NOMO-1 (cell line): ENCODE measurements around the gene MIA.
"Not testable (repeated sequence)": the region's sequence is repeated elsewhere in the genome, so short reads cannot be mapped to it uniquely, and the experiment has no call there.

Experiments
- DNase-seq, 2 experiments: peaks; one replicate each; lab custom pipeline; 2025; ENCODE audit not compliant: unreplicated experiment in 2 of 2; lab: John Stamatoyannopoulos, UW

The MIA gene

GRCh38 chr19:40750058-40750873, 25.1 kb upstream of the MIA start, which contains the start of gene ACTMAP:
ACTMAP (minus strand) TSS chr19:40750477; CDS start chr19:40749803, 674 bp downstream.
- peak; percentile 99 for DNase-seq

DNA sequence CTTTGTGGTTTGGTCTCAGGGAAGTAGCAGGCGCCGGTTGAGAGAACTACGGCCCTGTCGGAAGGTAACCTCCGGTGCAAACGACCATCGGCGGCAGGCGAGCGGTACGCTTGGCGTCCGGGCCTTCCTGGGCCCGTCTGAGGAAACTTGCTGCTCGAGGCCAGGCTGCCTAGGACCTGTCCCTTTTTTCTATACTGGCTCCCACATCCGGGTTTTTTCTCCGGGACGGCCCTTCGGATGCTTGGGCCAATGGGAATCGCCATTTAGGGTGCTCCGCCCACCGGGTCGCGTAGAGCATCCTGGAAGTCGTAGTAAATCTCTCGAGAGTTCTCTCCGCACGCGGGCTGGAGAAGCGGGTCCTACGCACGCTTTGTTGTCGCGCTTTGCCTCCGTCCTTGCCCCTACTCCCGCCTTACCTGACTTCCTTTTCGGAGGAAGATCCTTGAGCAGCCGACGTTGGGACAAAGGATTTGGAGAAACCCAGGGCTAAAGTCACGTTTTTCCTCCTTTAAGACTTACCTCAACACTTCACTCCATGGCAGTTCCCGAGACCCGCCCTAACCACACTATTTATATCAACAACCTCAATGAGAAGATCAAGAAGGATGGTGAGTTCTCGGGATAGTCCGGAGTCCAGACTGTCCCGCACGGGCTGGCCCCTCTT, 24.3 kb upstream of the MIA start, which contains the start of gene SNRPA:
Gene SNRPA (plus strand): TSS at position 330 of the 664 bp plus-strand sequence. CDS start 206 bp downstream, at position 536.
- peak; percentile 96 for DNase-seq

- DNase-seq, result no peak
Measured at GRCh38 chr19:40752257-40752781, 23.0 kb upstream of the MIA start.

- peak; percentile 67 to 74 for DNase-seq
Measured at GRCh38 chr19:40754611-40755247, 20.6 kb upstream of the MIA start.

- DNase-seq, result no peak
Measured at GRCh38 chr19:40755248-40755624, 20.1 kb upstream of the MIA start.

- no peak for DNase-seq
Measured at GRCh38 chr19:40755791-40756190, 19.5 kb upstream of the MIA start.

- DNase-seq, result no peak
Measured at GRCh38 chr19:40756502-40757110, 18.7 kb upstream of the MIA start.

DNA sequence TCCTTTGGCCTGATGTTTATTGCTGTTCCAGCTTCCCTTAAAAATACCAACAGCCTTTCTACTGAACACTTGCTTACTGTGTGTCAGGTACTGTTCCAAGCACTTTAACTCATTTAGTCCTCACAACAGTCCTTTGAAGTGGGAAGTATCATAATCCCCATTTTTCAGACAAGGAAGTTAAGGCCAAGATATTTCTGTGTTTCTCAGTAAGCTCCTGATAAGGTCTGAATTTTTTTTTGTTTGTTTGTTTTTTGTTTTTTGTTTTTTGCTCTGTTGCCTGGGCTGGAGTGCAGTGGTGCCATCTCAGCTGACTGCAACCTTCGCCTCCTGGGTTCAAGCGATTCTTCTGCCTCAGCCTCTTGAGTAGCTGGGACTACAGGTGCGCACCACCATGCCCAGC, 16.8 kb upstream of the MIA start:
- DNase-seq, result no peak

- no peak for DNase-seq
Measured at GRCh38 chr19:40759352-40759751, 16.0 kb upstream of the MIA start.

DNA sequence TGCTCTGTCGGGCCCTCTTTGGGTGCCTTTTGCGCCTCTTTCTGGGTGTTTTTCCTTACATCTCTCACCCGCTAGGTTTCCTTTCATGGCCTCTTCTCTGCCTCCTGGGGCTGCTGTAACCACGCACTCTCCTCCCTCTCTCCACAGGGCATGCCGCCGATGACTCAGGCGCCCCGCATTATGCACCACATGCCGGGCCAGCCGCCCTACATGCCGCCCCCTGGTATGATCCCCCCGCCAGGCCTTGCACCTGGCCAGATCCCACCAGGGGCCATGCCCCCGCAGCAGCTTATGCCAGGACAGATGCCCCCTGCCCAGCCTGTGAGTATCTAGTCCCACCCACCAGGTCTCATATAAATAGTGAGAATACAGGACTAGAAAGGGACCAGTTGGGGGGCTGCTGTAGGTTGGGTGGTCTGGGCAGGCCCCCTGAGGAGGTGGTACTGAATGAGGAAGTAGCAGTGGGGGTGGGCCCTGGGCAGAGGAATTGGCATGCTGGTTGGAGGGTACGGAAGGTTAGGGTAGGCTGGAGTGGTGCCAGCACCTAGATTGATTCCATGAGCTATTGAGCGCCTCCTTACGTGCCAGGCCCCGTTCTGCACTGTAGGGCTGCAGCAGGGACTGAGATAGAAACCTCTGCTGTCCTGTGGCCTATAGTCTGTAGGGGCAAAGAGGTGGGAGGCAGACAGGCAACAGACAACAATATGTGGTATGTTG, 12.4 kb upstream of the MIA start:
- DNase-seq, result no peak

DNA sequence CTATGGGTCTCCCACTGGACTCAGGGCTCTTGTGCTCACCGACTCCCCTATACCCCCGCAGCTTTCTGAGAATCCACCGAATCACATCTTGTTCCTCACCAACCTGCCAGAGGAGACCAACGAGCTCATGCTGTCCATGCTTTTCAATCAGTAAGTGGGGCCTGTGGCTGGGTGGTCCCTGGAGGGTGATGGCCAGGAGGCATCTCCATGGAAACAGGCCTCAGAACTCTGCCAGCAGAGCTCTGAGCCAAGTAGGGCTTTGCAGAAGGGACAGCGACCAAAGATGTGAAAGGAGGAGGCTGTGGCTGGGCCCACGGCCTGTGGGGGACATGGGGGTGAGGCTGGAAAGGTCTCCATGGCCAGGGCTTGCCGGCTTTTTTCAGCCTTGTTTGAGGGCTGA, 11.8 kb upstream of the MIA start:
- DNase-seq, result no peak

GRCh38 chr19:40763963-40764362, 11.4 kb upstream of the MIA start:
- DNase-seq, result no peak

GRCh38 chr19:40766385-40766784, 8.9 kb upstream of the MIA start:
- not testable (repeated sequence) for DNase-seq

- no peak for DNase-seq
Measured at GRCh38 chr19:40768869-40769268, 6.5 kb upstream of the MIA start.

GRCh38 chr19:40771101-40771862, 4.0 kb upstream of the MIA start:
- DNase-seq, result not testable (repeated sequence)

- DNase-seq, result no peak
Measured at GRCh38 chr19:40775632-40776022, 306 bp downstream of the MIA start.

DNA sequence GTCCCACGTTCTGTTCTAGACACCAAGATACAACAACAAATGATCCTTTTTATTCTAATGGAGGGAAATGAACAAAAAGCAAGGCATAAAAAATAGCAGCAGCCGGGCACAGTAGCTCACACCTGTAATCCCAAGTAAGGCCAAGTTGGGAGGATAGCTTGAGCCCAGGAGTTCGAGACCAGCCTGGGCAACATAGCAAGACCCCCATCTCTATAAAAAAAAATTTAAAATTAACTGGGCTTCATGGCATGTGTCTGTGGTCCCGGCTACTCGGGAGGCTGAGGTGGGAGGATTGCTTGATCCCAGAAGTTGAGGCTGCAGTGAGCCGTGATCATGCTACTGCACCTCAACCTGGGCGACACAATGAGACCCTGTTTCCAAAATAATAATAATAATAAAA, 1.0 kb downstream of the MIA start:
- DNase-seq, result no peak

DNA sequence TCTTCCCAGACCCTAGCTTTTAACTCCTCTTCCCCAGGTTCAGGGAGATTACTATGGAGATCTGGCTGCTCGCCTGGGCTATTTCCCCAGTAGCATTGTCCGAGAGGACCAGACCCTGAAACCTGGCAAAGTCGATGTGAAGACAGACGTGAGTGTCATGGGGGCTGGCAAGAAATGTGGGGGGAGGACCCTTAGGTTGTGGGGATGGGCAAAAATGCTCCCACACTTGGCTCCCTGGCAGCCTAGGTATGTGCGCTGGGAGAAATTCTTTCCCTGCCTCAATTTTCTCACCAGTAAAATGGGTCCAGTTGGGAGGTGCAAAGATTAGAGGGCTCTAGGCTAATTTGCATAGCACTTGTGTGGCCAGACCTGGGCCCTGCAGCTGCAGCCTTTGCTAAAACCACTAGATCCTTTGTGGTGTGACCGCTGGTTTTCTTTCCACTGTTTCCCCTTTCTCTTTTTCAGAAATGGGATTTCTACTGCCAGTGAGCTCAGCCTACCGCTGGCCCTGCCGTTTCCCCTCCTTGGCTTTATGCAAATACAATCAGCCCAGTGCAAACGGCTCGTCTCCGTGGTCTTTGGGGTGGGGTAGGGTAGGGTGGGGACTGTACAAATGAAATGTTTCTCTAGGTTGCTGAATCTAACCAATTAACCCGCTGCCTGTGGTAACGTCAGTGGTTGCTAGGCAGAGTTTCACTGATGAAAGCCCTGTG, 1.8 kb downstream of the MIA start:
- peak; percentile 99 for DNase-seq

DNA sequence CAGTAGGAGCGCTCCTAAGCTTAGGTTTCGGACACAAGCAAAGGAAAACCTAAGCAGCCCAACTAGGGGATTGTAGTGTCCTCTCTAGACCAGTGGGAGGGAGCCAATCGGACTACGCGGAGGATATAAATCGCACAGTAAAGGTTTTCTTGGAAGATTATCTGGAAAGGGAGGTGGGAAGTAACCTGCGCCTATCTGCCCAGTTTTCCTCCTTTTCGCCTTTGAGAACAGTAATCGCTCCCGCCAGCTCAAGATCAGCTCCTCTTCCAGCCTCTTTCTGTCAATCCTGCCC, 2.3 kb downstream of the MIA start:
- no peak for DNase-seq
